Measurements from ENCODE around the gene KRT16.

The KRT16 gene

GRCh38 chr17:41657936-41658335 is 45.4 kb upstream of the KRT16 start:
- H3F3A ChIP-seq (ENCODE audit: insufficient read depth, low read length) = no peaks in the 10 kb centered on the region
- no peak for TF ChIP-seq EZH2phosphoT487 (IDR thresholded peaks at IDR 0.05; ENCODE audit: low read length)
- no peak for TF ChIP-seq EZH2 (optimal IDR thresholded peaks at IDR 0.05; ENCODE audit: low read depth, low read length)
- TF ChIP-seq CTCF (IDR thresholded peaks at IDR 0.05; ENCODE audit: low read length) = no peak
- H3K27ac ChIP-seq (ENCODE audit: low read length) = no peak overlapping the region
- H3K9me2 ChIP-seq (replicated peaks; ENCODE audit: insufficient read depth, low read length) = no peaks in the 10 kb centered on the region
- H4K20me1 ChIP-seq (ENCODE audit: insufficient read depth, low read length) = no peaks in the 10 kb centered on the region
- no peak overlapping the region for H2AFZ ChIP-seq (ENCODE audit: low read length)
- DNase-seq = no peak
- no peak overlapping the region for H3K4me2 ChIP-seq (ENCODE audit: low read depth, low read length)
- H3K4me1 ChIP-seq (ENCODE audit: low read length) = peaks cover 7% of the 10 kb centered on the region; the same call in 1 of the 2 replicates
- H3K79me2 ChIP-seq (ENCODE audit: low read length) = no peaks in the 10 kb centered on the region
- H3K36me3 ChIP-seq (replicated peaks; ENCODE audit: insufficient read depth, low read length) = no peaks in the 10 kb centered on the region
- H3K27me3 ChIP-seq (replicated peaks; ENCODE audit: insufficient read depth, low read length) = no peaks in the 10 kb centered on the region
- H3K9me3 ChIP-seq (replicated peaks; ENCODE audit: insufficient read depth, low read length) = no peaks in the 10 kb centered on the region
- H3K4me3 ChIP-seq (ENCODE audit: low read length) = no peak overlapping the region
- H3K9ac ChIP-seq (ENCODE audit: low read length) = no peak overlapping the region

GRCh38 chr17:41657176-41657754 is 44.7 kb upstream of the KRT16 start:
- no peak overlapping the region for H3K27ac ChIP-seq (ENCODE audit: low read length)
- H3K27me3 ChIP-seq (replicated peaks; ENCODE audit: insufficient read depth, low read length) = no peaks in the 10 kb centered on the region
- H4K20me1 ChIP-seq (ENCODE audit: insufficient read depth, low read length) = no peaks in the 10 kb centered on the region
- H3K79me2 ChIP-seq (ENCODE audit: low read length) = no peaks in the 10 kb centered on the region
- TF ChIP-seq CTCF (IDR thresholded peaks at IDR 0.05; ENCODE audit: low read length) = no peak
- TF ChIP-seq EZH2phosphoT487 (IDR thresholded peaks at IDR 0.05; ENCODE audit: low read length) = no peak
- TF ChIP-seq EZH2 (optimal IDR thresholded peaks at IDR 0.05; ENCODE audit: low read depth, low read length) = no peak
- H3K4me1 ChIP-seq (ENCODE audit: low read length) = peaks cover 7% of the 10 kb centered on the region; the same call in 1 of the 2 replicates
- no peak overlapping the region for H3K9ac ChIP-seq (ENCODE audit: low read length)
- H3F3A ChIP-seq (ENCODE audit: insufficient read depth, low read length) = no peaks in the 10 kb centered on the region
- no peak for DNase-seq
- no peak overlapping the region for H2AFZ ChIP-seq (ENCODE audit: low read length)
- no peaks in the 10 kb centered on the region for H3K9me2 ChIP-seq (replicated peaks; ENCODE audit: insufficient read depth, low read length)
- H3K4me3 ChIP-seq (ENCODE audit: low read length) = no peak overlapping the region
- no peaks in the 10 kb centered on the region for H3K36me3 ChIP-seq (replicated peaks; ENCODE audit: insufficient read depth, low read length)
- no peak overlapping the region for H3K4me2 ChIP-seq (ENCODE audit: low read depth, low read length)
- no peaks in the 10 kb centered on the region for H3K9me3 ChIP-seq (replicated peaks; ENCODE audit: insufficient read depth, low read length)

- DNase-seq = no peak
- Histone ChIP-seq H3F3A (ENCODE audit: insufficient read depth, low read length) (no peaks in the 10 kb centered on the region), H3K9me2 (replicated peaks; ENCODE audit: insufficient read depth, low read length) (no peaks in the 10 kb centered on the region), H3K4me2 (ENCODE audit: low read depth, low read length) (no peak overlapping the region), H3K4me1 (ENCODE audit: low read length) (peaks cover 7% of the 10 kb centered on the region; the same call in 1 of the 2 replicates), H3K36me3 (replicated peaks; ENCODE audit: insufficient read depth, low read length) (no peaks in the 10 kb centered on the region), H4K20me1 (ENCODE audit: insufficient read depth, low read length) (no peaks in the 10 kb centered on the region), H2AFZ (ENCODE audit: low read length) (no peak overlapping the region), H3K4me3 (ENCODE audit: low read length) (no peak overlapping the region), H3K79me2 (ENCODE audit: low read length) (no peaks in the 10 kb centered on the region), H3K9ac (ENCODE audit: low read length) (no peak overlapping the region), H3K9me3 (replicated peaks; ENCODE audit: insufficient read depth, low read length) (no peaks in the 10 kb centered on the region), H3K27me3 (replicated peaks; ENCODE audit: insufficient read depth, low read length) (no peaks in the 10 kb centered on the region), H3K27ac (ENCODE audit: low read length) (no peak overlapping the region)
- TF ChIP-seq CTCF (IDR thresholded peaks at IDR 0.05; ENCODE audit: low read length) (no peak), EZH2 (optimal IDR thresholded peaks at IDR 0.05; ENCODE audit: low read depth, low read length) (no peak), EZH2phosphoT487 (IDR thresholded peaks at IDR 0.05; ENCODE audit: low read length) (no peak)
These were observed 43.9 kb upstream of the KRT16 start for GRCh38 chr17:41656249-41657023.

Data from MM.1S (cell line).